ENCODE measurements around the gene TMA16. TPM values are rescaled to one million over a fixed set of nuclear protein-coding genes. Genes with fewer than 3 reads are reported as not detected.
A peak's percentile ranks its signal among the peaks of the same experiment; 100 is the strongest.

TMA16 gene
- polyA plus RNA-seq, 1 experiment, result 5.4 TPM

GRCh38 chr4:163540448-163540847 is 46.0 kb downstream of the TMA16 start:
- ChIA-PET POLR2A (no interaction called here), CTCF (interaction anchor here (0.8 to 5.1 kb wide), 5 partner anchors 9 to 56 kb away, joined by 3 to 57 read pairs (median 3); no protein-coding TSS in a partner anchor)
- no peak for TF ChIP-seq CTCF (IDR thresholded peaks at IDR 0.05; ENCODE audit: insufficient read depth, low read depth, low read length)
- Histone ChIP-seq H3K4me3 (ENCODE audit: low read depth, low read length) (no peak overlapping the region), H3K36me3 (ENCODE audit: control insufficient read depth, insufficient read depth, low read length) (no peaks in the 10 kb centered on the region), H3K27me3 (ENCODE audit: control insufficient read depth, insufficient read depth, low read length) (no peaks in the 10 kb centered on the region)
- DNase-seq (ENCODE audit: low read depth), result no peak

- TF ChIP-seq CTCF (IDR thresholded peaks at IDR 0.05; ENCODE audit: insufficient read depth, low read depth, low read length), result no peak
- ChIA-PET CTCF (interaction anchor here (0.6 to 5.1 kb wide), 7 partner anchors 9 to 1089 kb away, joined by 3 to 57 read pairs (median 3); no protein-coding TSS in a partner anchor), POLR2A (no interaction called here)
Measured at GRCh38 chr4:163540977-163541376, 46.5 kb downstream of the TMA16 start.

GRCh38 chr4:163542275-163542674 is 47.8 kb downstream of the TMA16 start:
- Histone ChIP-seq H3K36me3 (ENCODE audit: control insufficient read depth, insufficient read depth, low read length) (no peaks in the 10 kb centered on the region), H3K4me3 (ENCODE audit: low read depth, low read length) (no peak overlapping the region), H3K27me3 (ENCODE audit: control insufficient read depth, insufficient read depth, low read length) (no peaks in the 10 kb centered on the region)
- DNase-seq (ENCODE audit: low read depth), result no peak
- ChIA-PET POLR2A (interaction anchor here (0.6 kb wide), 1 partner anchor 25 kb away, joined by 4 read pairs; no protein-coding TSS in a partner anchor), CTCF (interaction anchor here (0.8 to 5.1 kb wide), 7 partner anchors 8 to 57 kb away, joined by 3 to 57 read pairs (median 4); partner anchors contain the start of gene TMA16)
- TF ChIP-seq CTCF (IDR thresholded peaks at IDR 0.05; ENCODE audit: insufficient read depth, low read depth, low read length), result no peak

More at GRCh38 chr4:163540977-163541376, 46.5 kb downstream of the TMA16 start:
- peak; percentile 36 for DNase-seq (ENCODE audit: low read depth)
- Histone ChIP-seq H3K4me3 (ENCODE audit: low read depth, low read length) (no peak overlapping the region), H3K36me3 (ENCODE audit: control insufficient read depth, insufficient read depth, low read length) (no peaks in the 10 kb centered on the region), H3K27me3 (ENCODE audit: control insufficient read depth, insufficient read depth, low read length) (no peaks in the 10 kb centered on the region)

GRCh38 chr4:163544407-163545038 is 50.0 kb downstream of the TMA16 start:
- H3K4me3 ChIP-seq (ENCODE audit: low read depth, low read length), result peak overlapping the region; percentile 39
- POLR2A ChIA-PET, result no interaction called here
- DNase-seq (ENCODE audit: low read depth), result no peak
- H3K27me3 ChIP-seq (ENCODE audit: control insufficient read depth, insufficient read depth, low read length), result no peaks in the 10 kb centered on the region
- no peaks in the 10 kb centered on the region for H3K36me3 ChIP-seq (ENCODE audit: control insufficient read depth, insufficient read depth, low read length)
- CTCF ChIA-PET, result interaction anchor here (0.8 to 6.8 kb wide), 4 partner anchors 23 to 59 kb away, joined by 3 to 69 read pairs (median 4); no protein-coding TSS in a partner anchor
- TF ChIP-seq CTCF (IDR thresholded peaks at IDR 0.05; ENCODE audit: insufficient read depth, low read depth, low read length), result peak; percentile 98

GRCh38 chr4:163548481-163549243 is 54.2 kb downstream of the TMA16 start:
- ChIA-PET POLR2A (no interaction called here), CTCF (interaction anchor here (0.6 to 6.8 kb wide), 17 partner anchors 8 to 1582 kb away, joined by 3 to 69 read pairs (median 4); partner anchors contain the start of gene TMA16)
- Histone ChIP-seq H3K27me3 (ENCODE audit: control insufficient read depth, insufficient read depth, low read length) (no peaks in the 10 kb centered on the region), H3K4me3 (ENCODE audit: low read depth, low read length) (no peak overlapping the region), H3K36me3 (ENCODE audit: control insufficient read depth, insufficient read depth, low read length) (no peaks in the 10 kb centered on the region)
- DNase-seq (ENCODE audit: low read depth), result no peak
- TF ChIP-seq CTCF (IDR thresholded peaks at IDR 0.05; ENCODE audit: insufficient read depth, low read depth, low read length), result peak; percentile 66
